ENCODE results near the gene SGCD.

SGCD gene

GRCh38 chr5:156475182-156476157 is 148.5 kb downstream of the SGCD start:
- no peak for DNase-seq (ENCODE audit: low read depth)
- no peak overlapping the region for H3K4me3 ChIP-seq (ENCODE audit: low read depth, low read length)
- no peak for TF ChIP-seq CTCF (IDR thresholded peaks at IDR 0.05; ENCODE audit: control insufficient read depth, extremely low read depth, insufficient read depth)

- no peak overlapping the region for H3K4me3 ChIP-seq (ENCODE audit: low read depth, low read length)
- no peak for DNase-seq (ENCODE audit: low read depth)
- TF ChIP-seq CTCF (IDR thresholded peaks at IDR 0.05; ENCODE audit: control insufficient read depth, extremely low read depth, insufficient read depth) = no peak
Observed at GRCh38 chr5:156476158-156476551, 149.2 kb downstream of the SGCD start.

- no peak for DNase-seq (ENCODE audit: low read depth)
- no peak overlapping the region for H3K4me3 ChIP-seq (ENCODE audit: low read depth, low read length)
- TF ChIP-seq CTCF (IDR thresholded peaks at IDR 0.05; ENCODE audit: control insufficient read depth, extremely low read depth, insufficient read depth) = no peak
Observed at GRCh38 chr5:156476678-156477077, 149.7 kb downstream of the SGCD start.

GRCh38 chr5:156477196-156477595 is 150.2 kb downstream of the SGCD start:
- no peak for TF ChIP-seq CTCF (IDR thresholded peaks at IDR 0.05; ENCODE audit: control insufficient read depth, extremely low read depth, insufficient read depth)
- DNase-seq (ENCODE audit: low read depth) = no peak
- H3K4me3 ChIP-seq (ENCODE audit: low read depth, low read length) = no peak overlapping the region

GRCh38 chr5:156479849-156480248 is 152.9 kb downstream of the SGCD start:
- H3K4me3 ChIP-seq (ENCODE audit: low read depth, low read length) = no peak overlapping the region
- TF ChIP-seq CTCF (IDR thresholded peaks at IDR 0.05; ENCODE audit: control insufficient read depth, extremely low read depth, insufficient read depth) = no peak
- no peak for DNase-seq (ENCODE audit: low read depth)

GRCh38 chr5:156481741-156482140 is 154.8 kb downstream of the SGCD start:
- no peak overlapping the region for H3K4me3 ChIP-seq (ENCODE audit: low read depth, low read length)
- no peak for DNase-seq (ENCODE audit: low read depth)
- TF ChIP-seq CTCF (IDR thresholded peaks at IDR 0.05; ENCODE audit: control insufficient read depth, extremely low read depth, insufficient read depth) = no peak
